ENCODE measurements around the gene MRPS33.
"Not testable (repeated sequence)": the region's sequence is repeated elsewhere in the genome, so short reads cannot be mapped to it uniquely, and the experiment has no call there.

The MRPS33 gene

GRCh38 chr7:141012044-141012685 lies 2.6 kb downstream of the MRPS33 start:
- DNase-seq = peak; percentile 37

GRCh38 chr7:141011443-141011842 lies 3.3 kb downstream of the MRPS33 start:
- DNase-seq = no peak

- DNase-seq = no peak
Observed at GRCh38 chr7:141003172-141004065, 11.3 kb downstream of the MRPS33 start.

GRCh38 chr7:141001546-141001945 lies 13.2 kb downstream of the MRPS33 start:
- no peak for DNase-seq

- no peak for DNase-seq
Observed at GRCh38 chr7:141001122-141001521, 13.6 kb downstream of the MRPS33 start.

GRCh38 chr7:140998715-140999114 lies 16.0 kb downstream of the MRPS33 start:
- DNase-seq = no peak

- DNase-seq = no peak
Observed at GRCh38 chr7:140992422-140992821, 22.3 kb downstream of the MRPS33 start.

GRCh38 chr7:140990193-140990962 lies 24.4 kb downstream of the MRPS33 start:
- no peak for DNase-seq

GRCh38 chr7:140989068-140989467 lies 25.7 kb downstream of the MRPS33 start:
- no peak for DNase-seq

- no peak for DNase-seq
Observed at GRCh38 chr7:140983802-140984201, 30.9 kb downstream of the MRPS33 start.

GRCh38 chr7:140982508-140982907 lies 32.2 kb downstream of the MRPS33 start:
- no peak for DNase-seq

- DNase-seq = no peak
Observed at GRCh38 chr7:140981951-140982350, 32.8 kb downstream of the MRPS33 start.

GRCh38 chr7:140977741-140978140 lies 37.0 kb downstream of the MRPS33 start:
- DNase-seq = peak; percentile 77

GRCh38 chr7:140972876-140973829 lies 41.6 kb downstream of the MRPS33 start:
- no peak for DNase-seq

- DNase-seq = no peak
Observed at GRCh38 chr7:140972344-140972743, 42.4 kb downstream of the MRPS33 start.

- no peak for DNase-seq
Observed at GRCh38 chr7:140967438-140967837, 47.3 kb downstream of the MRPS33 start.

GRCh38 chr7:140966561-140967233 lies 48.1 kb downstream of the MRPS33 start:
- DNase-seq = no peak

GRCh38 chr7:140961117-140961516 lies 53.6 kb downstream of the MRPS33 start:
- DNase-seq = no peak

- not testable (repeated sequence) for DNase-seq
Observed at GRCh38 chr7:140956997-140957396, 57.8 kb downstream of the MRPS33 start.
